ENCODE data around the gene PRPF8. TPM values are rescaled to one million over a fixed set of nuclear protein-coding genes. Genes with fewer than 3 reads are reported as not detected.
A peak's percentile ranks its signal among the peaks of the same experiment; 100 is the strongest.

PRPF8 gene
- total and polyA plus RNA-seq, 2 of the 13 experiments (the other 11 are each of a cell fraction or from before 2014, with no cell fraction given) = 112 to 179 TPM

DNA sequence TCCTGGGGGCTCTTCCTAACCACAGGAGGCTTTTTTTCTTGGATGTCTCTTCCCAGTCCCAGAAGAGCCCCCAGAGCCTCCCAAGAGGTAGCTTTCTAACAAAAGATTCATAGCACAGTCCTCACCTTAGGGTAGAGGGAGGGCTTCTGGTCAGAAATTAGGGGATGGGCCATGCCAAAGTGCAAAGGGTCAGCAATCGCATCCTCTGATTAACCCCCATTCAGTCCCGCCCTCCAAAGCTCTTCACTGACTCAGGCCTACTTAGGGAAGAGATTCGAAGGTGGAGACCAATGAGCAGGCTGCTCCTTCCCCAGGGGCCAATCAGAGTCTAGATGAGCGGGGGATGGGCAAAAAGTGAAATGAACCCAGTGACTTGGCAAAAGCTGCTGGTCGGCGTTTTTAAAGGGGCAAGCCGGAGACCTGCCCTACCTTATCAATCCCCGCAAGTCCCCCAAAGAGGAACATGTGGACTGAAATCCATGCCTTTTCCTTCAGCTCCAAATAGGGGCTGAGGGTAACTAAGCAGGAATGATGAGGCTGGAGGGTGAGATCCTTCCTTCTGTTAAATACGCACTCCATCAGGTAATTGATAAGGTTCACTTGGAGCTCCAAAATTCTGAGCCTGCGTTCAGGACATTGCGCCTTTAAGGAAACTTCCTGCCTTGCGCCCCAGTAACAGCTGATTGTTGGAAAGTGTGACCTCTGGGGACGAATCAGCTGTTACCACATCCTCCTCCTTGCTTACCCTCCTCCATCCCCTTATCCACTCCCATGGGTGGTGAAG is 32.4 kb upstream of the PRPF8 start (continued):
- TF ChIP-seq, protein P1, sequence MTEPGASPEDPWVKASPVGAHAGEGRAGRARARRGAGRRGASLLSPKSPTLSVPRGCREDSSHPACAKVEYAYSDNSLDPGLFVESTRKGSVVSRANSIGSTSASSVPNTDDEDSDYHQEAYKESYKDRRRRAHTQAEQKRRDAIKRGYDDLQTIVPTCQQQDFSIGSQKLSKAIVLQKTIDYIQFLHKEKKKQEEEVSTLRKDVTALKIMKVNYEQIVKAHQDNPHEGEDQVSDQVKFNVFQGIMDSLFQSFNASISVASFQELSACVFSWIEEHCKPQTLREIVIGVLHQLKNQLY (CRISPR knock-in tag; IDR thresholded peaks at IDR 0.05) = no peak
- TF ChIP-seq RARA (CRISPR knock-in tag; IDR thresholded peaks at IDR 0.05) = peak; percentile 78
- peak; percentile 64 for TF ChIP-seq FOSL2 (CRISPR knock-in tag; IDR thresholded peaks at IDR 0.05)
- no peak for TF ChIP-seq FOXO4 (CRISPR knock-in tag; conservative IDR thresholded peaks at IDR 0.05)
- TF ChIP-seq IRX3 (CRISPR knock-in tag; IDR thresholded peaks at IDR 0.05; ENCODE audit: borderline replicate concordance, low read depth) = no peak
- no peak for TF ChIP-seq ZNF550 (CRISPR knock-in tag; IDR thresholded peaks at IDR 0.05; ENCODE audit: borderline replicate concordance)
- 0 out of 2 replicates have a peak, but pooled peaks have one; percentile 56 for TF ChIP-seq POLR2AphosphoS2 (IDR thresholded peaks at IDR 0.05; ENCODE audit: low read depth, low read length)
- no peak for TF ChIP-seq NPAS2 (CRISPR knock-in tag; IDR thresholded peaks at IDR 0.05; ENCODE audit: borderline replicate concordance)
- no peak for TF ChIP-seq HIVEP1 (CRISPR knock-in tag; IDR thresholded peaks at IDR 0.05)
- TF ChIP-seq ZNF335 (CRISPR knock-in tag; IDR thresholded peaks at IDR 0.05) = no peak
- TF ChIP-seq, protein P2, sequence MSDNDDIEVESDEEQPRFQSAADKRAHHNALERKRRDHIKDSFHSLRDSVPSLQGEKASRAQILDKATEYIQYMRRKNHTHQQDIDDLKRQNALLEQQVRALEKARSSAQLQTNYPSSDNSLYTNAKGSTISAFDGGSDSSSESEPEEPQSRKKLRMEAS (IDR thresholded peaks at IDR 0.05) = peak; percentile 82
- TF ChIP-seq CHCHD3 (CRISPR knock-in tag; IDR thresholded peaks at IDR 0.05) = no peak
- TF ChIP-seq SRSF9 (IDR thresholded peaks at IDR 0.05; ENCODE audit: borderline replicate concordance, insufficient read depth, low read depth, low read length, poor library complexity, severe bottlenecking) = no peak
- no peak for TF ChIP-seq ZNF274 (CRISPR knock-in tag; IDR thresholded peaks at IDR 0.05)
- TF ChIP-seq MLLT10 (CRISPR knock-in tag; IDR thresholded peaks at IDR 0.05) = no peak
- peak; percentile 43; the same call in 1 of the 2 replicates for TF ChIP-seq HNF1A (IDR thresholded peaks at IDR 0.05; ENCODE audit: low read depth)
- no peak for TF ChIP-seq HNF1A (CRISPR knock-in tag; IDR thresholded peaks at IDR 0.05; ENCODE audit: borderline replicate concordance)
- peak; percentile 53; the same call in 1 of the 2 replicates for TF ChIP-seq GFI1 (CRISPR knock-in tag; IDR thresholded peaks at IDR 0.05; ENCODE audit: borderline replicate concordance)
- TF ChIP-seq ZNF367 (CRISPR knock-in tag; IDR thresholded peaks at IDR 0.05; ENCODE audit: borderline replicate concordance) = no peak
- TF ChIP-seq ZNF776 (CRISPR knock-in tag; IDR thresholded peaks at IDR 0.05) = no peak
- TF ChIP-seq ZNF670 (CRISPR knock-in tag; IDR thresholded peaks at IDR 0.05; ENCODE audit: borderline replicate concordance) = no peak
- TF ChIP-seq, protein P3, sequence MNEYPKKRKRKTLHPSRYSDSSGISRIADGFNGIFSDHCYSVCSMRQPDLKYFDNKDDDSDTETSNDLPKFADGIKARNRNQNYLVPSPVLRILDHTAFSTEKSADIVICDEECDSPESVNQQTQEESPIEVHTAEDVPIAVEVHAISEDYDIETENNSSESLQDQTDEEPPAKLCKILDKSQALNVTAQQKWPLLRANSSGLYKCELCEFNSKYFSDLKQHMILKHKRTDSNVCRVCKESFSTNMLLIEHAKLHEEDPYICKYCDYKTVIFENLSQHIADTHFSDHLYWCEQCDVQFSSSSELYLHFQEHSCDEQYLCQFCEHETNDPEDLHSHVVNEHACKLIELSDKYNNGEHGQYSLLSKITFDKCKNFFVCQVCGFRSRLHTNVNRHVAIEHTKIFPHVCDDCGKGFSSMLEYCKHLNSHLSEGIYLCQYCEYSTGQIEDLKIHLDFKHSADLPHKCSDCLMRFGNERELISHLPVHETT (CRISPR knock-in tag; conservative IDR thresholded peaks at IDR 0.05) = no peak
- no peak for TF ChIP-seq ZNF775 (CRISPR knock-in tag; IDR thresholded peaks at IDR 0.05; ENCODE audit: borderline replicate concordance)
